GM19467 (cell line): ENCODE data around the gene NAALADL1.
A peak's percentile ranks its signal among the peaks of the same experiment; 100 is the strongest.
"Not testable (repeated sequence)": the region's sequence is repeated elsewhere in the genome, so short reads cannot be mapped to it uniquely, and the experiment has no call there.

ENCODE experiments used
- ATAC-seq: cut with Tn5 transposase; IDR thresholded peaks from one replicate; pipeline ENCODE4 v1.9.1; 2021; ENCODE audit warnings: mild to moderate bottlenecking, moderate library complexity; ENCODE audit not compliant: unreplicated experiment

Gene NAALADL1

GRCh38 chr11:65055538-65055937 lies 2.8 kb downstream of the NAALADL1 start:
- no peak for ATAC-seq

- ATAC-seq, result no peak
Observed at GRCh38 chr11:65053827-65054508, 4.4 kb downstream of the NAALADL1 start.

GRCh38 chr11:65051398-65051858 lies 6.9 kb downstream of the NAALADL1 start:
- ATAC-seq, result no peak

- no peak for ATAC-seq
Observed at GRCh38 chr11:65047581-65048422, 10.6 kb downstream of the NAALADL1 start.

GRCh38 chr11:65045728-65046127 lies 12.6 kb downstream of the NAALADL1 start:
- no peak for ATAC-seq

- no peak for ATAC-seq
Observed at GRCh38 chr11:65045061-65045460, 13.3 kb downstream of the NAALADL1 start.

GRCh38 chr11:65043881-65044501 lies 14.4 kb downstream of the NAALADL1 start:
- no peak for ATAC-seq

GRCh38 chr11:65042891-65043290 lies 15.5 kb downstream of the NAALADL1 start:
- ATAC-seq, result no peak

- ATAC-seq, result peak; percentile 79
Observed at GRCh38 chr11:65040847-65041622, 17.3 kb downstream of the NAALADL1 start, which contains the start of gene SAC3D1. Gene SAC3D1 (plus strand): TSS chr11:65041210. CDS start chr11:65041293, 83 bp downstream.

GRCh38 chr11:65040520-65040846 lies 17.9 kb downstream of the NAALADL1 start:
- ATAC-seq, result no peak

GRCh38 chr11:65036931-65037330 lies 21.4 kb downstream of the NAALADL1 start:
- no peak for ATAC-seq

- no peak for ATAC-seq
Observed at GRCh38 chr11:65035579-65035978, 22.8 kb downstream of the NAALADL1 start.

- no peak for ATAC-seq
Observed at GRCh38 chr11:65034423-65034822, 23.9 kb downstream of the NAALADL1 start.

GRCh38 chr11:65032216-65032615 lies 26.1 kb downstream of the NAALADL1 start:
- ATAC-seq, result no peak

GRCh38 chr11:65027213-65028067 lies 30.9 kb downstream of the NAALADL1 start, which contains the start of gene SNX15:
Gene SNX15 (plus strand): TSS chr11:65027439. CDS start chr11:65027538, 99 bp downstream.
- peak; percentile 86 for ATAC-seq

- ATAC-seq, result no peak
Observed at GRCh38 chr11:65026810-65027209, 31.5 kb downstream of the NAALADL1 start.

GRCh38 chr11:65023502-65023901 lies 34.9 kb downstream of the NAALADL1 start:
- not testable (repeated sequence) for ATAC-seq

- no peak for ATAC-seq
Observed at GRCh38 chr11:65021509-65021908, 36.8 kb downstream of the NAALADL1 start.

- ATAC-seq, result no peak
Observed at GRCh38 chr11:65021003-65021402, 37.4 kb downstream of the NAALADL1 start.

- ATAC-seq, result no peak
Observed at GRCh38 chr11:65019824-65020223, 38.5 kb downstream of the NAALADL1 start.
